ENCODE results near the gene KRTCAP2.
"Not testable (repeated sequence)": the region's sequence is repeated elsewhere in the genome, so short reads cannot be mapped to it uniquely, and the experiment has no call there.

DNA sequence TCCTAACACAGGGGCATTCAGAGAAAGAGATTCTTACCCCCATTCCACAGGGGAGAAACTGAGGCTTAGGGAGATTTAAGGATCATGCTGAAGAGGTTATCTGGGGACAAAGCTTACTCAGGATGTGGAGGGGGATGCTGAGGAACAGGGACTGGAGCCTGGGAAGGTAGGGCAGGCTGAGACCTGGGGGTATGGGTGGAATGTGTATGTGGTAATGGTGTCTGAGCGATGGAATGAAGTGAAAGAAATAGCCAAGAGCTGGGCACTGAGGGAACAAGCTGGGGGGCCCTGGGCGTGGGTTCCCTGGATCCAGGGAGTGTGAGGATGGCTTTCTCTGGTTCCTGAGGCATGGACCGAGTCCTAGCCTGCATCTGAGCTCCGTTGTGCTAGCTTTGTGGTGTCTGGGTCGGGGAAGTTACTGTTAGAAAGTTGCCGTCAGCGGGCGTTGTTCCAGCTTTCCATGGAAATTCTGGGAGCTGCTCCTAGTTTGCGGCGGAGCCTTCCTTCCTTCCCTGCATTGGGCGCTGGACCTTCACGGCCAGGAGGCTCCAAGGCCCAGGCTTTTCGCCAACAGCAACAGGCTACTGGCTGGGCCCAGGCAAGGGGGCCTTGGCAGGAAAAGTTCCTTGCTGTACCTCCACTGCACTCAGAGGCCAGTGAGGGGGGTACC is 38.4 kb upstream of the KRTCAP2 start:
- not testable (repeated sequence) for TF ChIP-seq CTCF (IDR thresholded peaks at IDR 0.05; ENCODE audit: poor library complexity); EZH2 (IDR thresholded peaks at IDR 0.05; ENCODE audit: borderline replicate concordance); EZH2phosphoT487 (IDR thresholded peaks at IDR 0.05; ENCODE audit: low read depth, severe bottlenecking, unreplicated experiment)

Measured in hepatocyte (in vitro differentiated cells).